Vagina (tissue), 2 donors: Measurements from ENCODE around the gene CUX1. TPM values are rescaled to one million over a fixed set of nuclear protein-coding genes. Genes with fewer than 3 reads are reported as not detected.

ENCODE experiments used
- DNase-seq, 2 donors: peaks; one replicate each; pipeline ENCODE4 v3.0.0-alpha.2; 2017; ENCODE audit errors: extremely low spot score in 2 of 2
- H3K27ac ChIP-seq: fragments of 200-600 bp; sonication (generic); one replicate; pipeline ENCODE4 v1.5.1; 2019
- H3K27me3 ChIP-seq: fragments of 200-600 bp; sonication (generic); one replicate; pipeline ENCODE4 v1.5.1; 2019
- H3K36me3 ChIP-seq, 2 donors: fragments of 200-600 bp; sonication (generic); one replicate each; pipeline ENCODE4 v1.5.1; 2017 to 2019
- H3K4me1 ChIP-seq: fragments of 200-600 bp; sonication (generic); one replicate; pipeline ENCODE4 v1.5.1; 2019
- H3K4me3 ChIP-seq, 2 donors: fragments of 200-600 bp; sonication (generic); 1 replicate in 1 of 2; 2 replicates in 1 of 2; pipeline ENCODE4 v1.5.1; 2016 to 2019
- H3K9me3 ChIP-seq: fragments of 200-600 bp; sonication (generic); one replicate; pipeline ENCODE4 v1.5.1; 2019
- CTCF ChIP-seq, 3 experiments: fragments of 450-650 bp in 2 of 3; fragments of 200-600 bp in 1 of 3; sonication (generic) in 1 of 3; IDR thresholded peaks; one replicate each; pipeline ENCODE4 v1.5.1; 2017 to 2019; ENCODE audit warnings: antibody characterized with exemption in 3 of 3, mild to moderate bottlenecking in 2 of 3, moderate library complexity in 2 of 3
- POLR2A ChIP-seq, 2 donors: fragments of 450-650 bp; IDR thresholded peaks; one replicate each; pipeline ENCODE4 v1.6.1; 2017; ENCODE audit warnings: antibody characterized with exemption in 2 of 2, mild to moderate bottlenecking in 2 of 2, moderate library complexity in 2 of 2
- POLR2AphosphoS5 ChIP-seq, 2 donors: sonication (generic); formaldehyde crosslinking; IDR thresholded peaks; one replicate each; pipeline ENCODE4 v1.9.0; 2017; ENCODE audit warnings: antibody characterized with exemption in 2 of 2, mild to moderate bottlenecking in 2 of 2, low read depth in 1 of 2; ENCODE audit not compliant: insufficient read depth in 1 of 2
- intact Hi-C: fragments of 100-400 bp; cut with DNase I; formaldehyde crosslinking; loops from one replicate; pipeline ENCODE4 v1.15.1; 2023
- total RNA-seq: library from RNA; depleted of rRNA; stranded (reverse); fragments of >200 nt; gene quantifications from one replicate; pipeline ENCODE4 v1.2.3, GENCODE V29; 2016

Gene CUX1
- total RNA-seq, 1 donor from 2014 or later = 65.3 TPM

GRCh38 chr7:102069931-102070629 is 252.7 kb downstream of the CUX1 start:
- H3K4me3 ChIP-seq = no peak overlapping the region
- intact Hi-C loops = no loop called here
- no peaks in the 10 kb centered on the region for H3K27me3 ChIP-seq
- H3K36me3 ChIP-seq = peaks cover 0 to 19% of the 10 kb centered on the region in 2 donors
- H3K27ac ChIP-seq = no peak overlapping the region
- no peaks in the 10 kb centered on the region for H3K9me3 ChIP-seq
- DNase-seq = no peak
- no peak for TF ChIP-seq CTCF (IDR thresholded peaks at IDR 0.05)
- no peaks in the 10 kb centered on the region for H3K4me1 ChIP-seq

GRCh38 chr7:102072003-102072402 is 254.6 kb downstream of the CUX1 start:
- Histone ChIP-seq H3K27ac (no peak overlapping the region), H3K27me3 (no peaks in the 10 kb centered on the region), H3K36me3 (peaks cover 0 to 19% of the 10 kb centered on the region in 2 donors), H3K4me3 (no peak overlapping the region), H3K4me1 (no peaks in the 10 kb centered on the region), H3K9me3 (no peaks in the 10 kb centered on the region)
- DNase-seq = no peak
- TF ChIP-seq POLR2A (IDR thresholded peaks at IDR 0.05) = no peak
- no peak for TF ChIP-seq CTCF (IDR thresholded peaks at IDR 0.05)
- TF ChIP-seq POLR2AphosphoS5 (IDR thresholded peaks at IDR 0.05; ENCODE audit: insufficient read depth in 1 of 2, low read depth in 1 of 2) = no peak
- intact Hi-C loops = no loop called here

- TF ChIP-seq CTCF (IDR thresholded peaks at IDR 0.05) (no peak), POLR2A (IDR thresholded peaks at IDR 0.05) (no peak), POLR2AphosphoS5 (IDR thresholded peaks at IDR 0.05; ENCODE audit: insufficient read depth in 1 of 2, low read depth in 1 of 2) (no peak)
- Histone ChIP-seq H3K27me3 (no peaks in the 10 kb centered on the region), H3K4me1 (no peaks in the 10 kb centered on the region), H3K27ac (no peak overlapping the region), H3K36me3 (peaks cover 0 to 19% of the 10 kb centered on the region in 2 donors), H3K4me3 (no peak overlapping the region), H3K9me3 (no peaks in the 10 kb centered on the region)
- no peak for DNase-seq
- intact Hi-C loops = no loop called here
Observed at GRCh38 chr7:102072636-102073209, 255.3 kb downstream of the CUX1 start.

GRCh38 chr7:102073931-102074880 is 256.8 kb downstream of the CUX1 start:
- DNase-seq = no peak
- TF ChIP-seq POLR2A (IDR thresholded peaks at IDR 0.05) (no peak), POLR2AphosphoS5 (IDR thresholded peaks at IDR 0.05; ENCODE audit: insufficient read depth in 1 of 2, low read depth in 1 of 2) (no peak), CTCF (IDR thresholded peaks at IDR 0.05) (no peak)
- Histone ChIP-seq H3K9me3 (no peaks in the 10 kb centered on the region), H3K36me3 (peaks cover 0 to 19% of the 10 kb centered on the region in 2 donors), H3K4me3 (no peak overlapping the region), H3K27ac (no peak overlapping the region), H3K4me1 (no peaks in the 10 kb centered on the region), H3K27me3 (no peaks in the 10 kb centered on the region)
- intact Hi-C loops = no loop called here
